Measurements from ENCODE around the gene CNGB1.

Gene CNGB1

DNA sequence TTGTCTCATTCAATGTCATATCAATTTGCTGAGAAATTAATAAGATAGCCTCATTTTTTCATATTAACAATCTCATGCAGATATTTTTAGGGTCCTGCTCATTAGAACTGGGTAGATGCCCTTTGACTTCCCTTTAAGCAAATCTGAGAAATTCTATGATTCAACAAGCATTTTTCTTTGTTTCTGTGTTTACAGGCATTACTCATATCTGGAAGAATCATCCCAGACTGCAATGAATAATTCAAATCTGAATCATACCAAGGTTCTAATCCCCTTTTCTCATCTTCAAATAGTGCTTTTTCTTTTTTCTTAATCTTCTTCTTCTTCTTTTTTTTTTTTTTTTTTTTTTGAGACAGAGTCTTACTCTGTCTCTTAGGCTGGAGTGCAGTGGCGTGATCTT lies 99.5 kb downstream of the CNGB1 start:
- no peak overlapping the region for H3K4me2 ChIP-seq (ENCODE audit: low read depth, low read length, poor library complexity, severe bottlenecking)
- H4K20me1 ChIP-seq (ENCODE audit: insufficient read depth, low read length, poor library complexity, severe bottlenecking) = no peaks in the 10 kb centered on the region
- no peaks in the 10 kb centered on the region for H3K27me3 ChIP-seq (ENCODE audit: insufficient read depth, low read length, poor library complexity, severe bottlenecking)
- H3K4me3 ChIP-seq (ENCODE audit: low read length, poor library complexity, severe bottlenecking) = no peak overlapping the region
- TF ChIP-seq EZH2phosphoT487 (IDR thresholded peaks at IDR 0.05; ENCODE audit: borderline replicate concordance) = no peak
- TF ChIP-seq, protein P1, sequence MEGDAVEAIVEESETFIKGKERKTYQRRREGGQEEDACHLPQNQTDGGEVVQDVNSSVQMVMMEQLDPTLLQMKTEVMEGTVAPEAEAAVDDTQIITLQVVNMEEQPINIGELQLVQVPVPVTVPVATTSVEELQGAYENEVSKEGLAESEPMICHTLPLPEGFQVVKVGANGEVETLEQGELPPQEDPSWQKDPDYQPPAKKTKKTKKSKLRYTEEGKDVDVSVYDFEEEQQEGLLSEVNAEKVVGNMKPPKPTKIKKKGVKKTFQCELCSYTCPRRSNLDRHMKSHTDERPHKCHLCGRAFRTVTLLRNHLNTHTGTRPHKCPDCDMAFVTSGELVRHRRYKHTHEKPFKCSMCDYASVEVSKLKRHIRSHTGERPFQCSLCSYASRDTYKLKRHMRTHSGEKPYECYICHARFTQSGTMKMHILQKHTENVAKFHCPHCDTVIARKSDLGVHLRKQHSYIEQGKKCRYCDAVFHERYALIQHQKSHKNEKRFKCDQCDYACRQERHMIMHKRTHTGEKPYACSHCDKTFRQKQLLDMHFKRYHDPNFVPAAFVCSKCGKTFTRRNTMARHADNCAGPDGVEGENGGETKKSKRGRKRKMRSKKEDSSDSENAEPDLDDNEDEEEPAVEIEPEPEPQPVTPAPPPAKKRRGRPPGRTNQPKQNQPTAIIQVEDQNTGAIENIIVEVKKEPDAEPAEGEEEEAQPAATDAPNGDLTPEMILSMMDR (conservative IDR thresholded peaks at IDR 0.05; ENCODE audit: low read length) = no peak
- no peaks in the 10 kb centered on the region for H3K9me2 ChIP-seq (replicated peaks; ENCODE audit: low read depth, low read length)
- H2AFZ ChIP-seq (ENCODE audit: low read length) = no peak overlapping the region
- no peaks in the 10 kb centered on the region for H3K79me2 ChIP-seq (ENCODE audit: insufficient read depth, low read length)
- no peaks in the 10 kb centered on the region for H3K9me3 ChIP-seq (ENCODE audit: insufficient read depth, low read depth, low read length)
- H3K36me3 ChIP-seq (ENCODE audit: insufficient read depth, low read length) = no peaks in the 10 kb centered on the region
- H3F3A ChIP-seq (ENCODE audit: low read depth) = no peaks in the 10 kb centered on the region
- no peaks in the 10 kb centered on the region for H3K4me1 ChIP-seq (ENCODE audit: insufficient read depth, low read length, poor library complexity, severe bottlenecking)
- H3K9ac ChIP-seq (ENCODE audit: low read depth, low read length, poor library complexity, severe bottlenecking) = no peak overlapping the region

DNA sequence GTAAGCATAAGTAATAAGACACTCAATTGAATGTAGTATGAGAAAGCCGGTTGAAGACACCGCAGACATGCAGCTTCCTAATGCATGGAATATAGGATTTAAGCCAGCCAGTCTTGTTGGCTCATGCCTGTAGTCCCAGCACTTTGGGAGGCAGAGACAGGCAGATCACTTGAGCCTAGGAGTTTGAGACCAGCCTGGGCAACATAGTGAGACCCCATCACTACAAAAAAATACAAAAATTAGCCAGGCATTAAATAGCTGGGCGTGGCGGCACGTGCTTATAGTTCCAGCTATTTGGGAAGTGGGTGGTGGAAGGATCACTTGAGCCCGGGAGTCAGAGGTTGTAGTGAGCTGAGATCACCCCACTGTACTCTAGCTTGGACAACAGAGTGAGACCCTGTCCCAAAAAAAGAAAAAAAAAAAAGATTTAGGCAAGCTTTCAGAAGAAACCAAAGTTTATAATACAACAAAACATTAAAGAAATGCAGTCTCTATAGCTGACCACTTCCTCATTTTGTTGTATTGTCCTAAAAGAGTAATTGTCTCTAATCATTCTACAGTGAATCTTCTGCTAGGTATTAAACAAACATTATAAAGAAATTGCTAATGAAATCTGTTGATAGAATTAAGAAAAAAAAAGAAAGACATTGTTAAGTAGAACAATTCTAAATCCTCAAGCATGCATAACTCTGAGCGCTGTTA lies 100.0 kb downstream of the CNGB1 start:
- Histone ChIP-seq H3K4me1 (ENCODE audit: insufficient read depth, low read length, poor library complexity, severe bottlenecking) (no peaks in the 10 kb centered on the region), H3K79me2 (ENCODE audit: insufficient read depth, low read length) (no peaks in the 10 kb centered on the region), H3K4me2 (ENCODE audit: low read depth, low read length, poor library complexity, severe bottlenecking) (no peak overlapping the region), H2AFZ (ENCODE audit: low read length) (no peak overlapping the region), H4K20me1 (ENCODE audit: insufficient read depth, low read length, poor library complexity, severe bottlenecking) (no peaks in the 10 kb centered on the region), H3K27me3 (ENCODE audit: insufficient read depth, low read length, poor library complexity, severe bottlenecking) (no peaks in the 10 kb centered on the region), H3K36me3 (ENCODE audit: insufficient read depth, low read length) (no peaks in the 10 kb centered on the region), H3K9ac (ENCODE audit: low read depth, low read length, poor library complexity, severe bottlenecking) (no peak overlapping the region), H3K9me3 (ENCODE audit: insufficient read depth, low read depth, low read length) (no peaks in the 10 kb centered on the region), H3K4me3 (ENCODE audit: low read length, poor library complexity, severe bottlenecking) (no peak overlapping the region), H3K9me2 (replicated peaks; ENCODE audit: low read depth, low read length) (no peaks in the 10 kb centered on the region), H3F3A (ENCODE audit: low read depth) (no peaks in the 10 kb centered on the region)
- no peak for TF ChIP-seq EZH2phosphoT487 (IDR thresholded peaks at IDR 0.05; ENCODE audit: borderline replicate concordance)
- TF ChIP-seq, protein P1 (conservative IDR thresholded peaks at IDR 0.05; ENCODE audit: low read length) = no peak

DNA sequence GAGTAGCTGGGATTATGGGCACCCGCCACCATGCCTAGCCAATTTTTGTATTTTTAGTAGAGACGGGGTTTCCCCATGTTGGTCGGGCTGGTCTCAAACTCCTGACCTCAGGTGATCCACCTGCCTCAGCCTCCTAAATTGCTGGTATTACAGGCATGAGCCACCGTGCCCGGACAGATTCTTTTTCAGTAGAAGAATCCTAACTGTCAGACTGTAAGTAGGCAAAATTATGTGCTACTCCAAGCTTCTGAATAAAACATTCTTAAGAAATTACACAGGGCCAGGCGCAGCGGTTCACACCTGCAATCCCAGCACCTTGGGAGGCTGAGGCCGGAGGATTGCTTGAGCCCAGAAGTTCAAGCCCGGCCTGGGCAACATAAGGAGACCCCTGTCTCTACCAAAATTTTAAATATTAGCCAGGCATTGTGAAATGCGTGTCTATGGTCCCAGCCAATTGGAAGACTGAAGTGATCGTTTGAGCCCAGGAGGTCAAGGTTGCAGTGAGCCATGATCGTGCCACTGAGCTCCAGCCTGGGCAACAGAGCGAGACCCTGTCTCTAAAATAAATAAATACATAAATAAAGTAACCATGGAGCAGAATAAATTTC lies 101.9 kb downstream of the CNGB1 start:
- H3K4me2 ChIP-seq (ENCODE audit: low read depth, low read length, poor library complexity, severe bottlenecking) = no peak overlapping the region
- H3K27me3 ChIP-seq (ENCODE audit: insufficient read depth, low read length, poor library complexity, severe bottlenecking) = no peaks in the 10 kb centered on the region
- no peak overlapping the region for H3K9ac ChIP-seq (ENCODE audit: low read depth, low read length, poor library complexity, severe bottlenecking)
- H4K20me1 ChIP-seq (ENCODE audit: insufficient read depth, low read length, poor library complexity, severe bottlenecking) = no peaks in the 10 kb centered on the region
- H3K79me2 ChIP-seq (ENCODE audit: insufficient read depth, low read length) = no peaks in the 10 kb centered on the region
- no peak overlapping the region for H2AFZ ChIP-seq (ENCODE audit: low read length)
- H3K4me1 ChIP-seq (ENCODE audit: insufficient read depth, low read length, poor library complexity, severe bottlenecking) = no peaks in the 10 kb centered on the region
- no peaks in the 10 kb centered on the region for H3F3A ChIP-seq (ENCODE audit: low read depth)
- H3K9me3 ChIP-seq (ENCODE audit: insufficient read depth, low read depth, low read length) = no peaks in the 10 kb centered on the region
- no peaks in the 10 kb centered on the region for H3K9me2 ChIP-seq (replicated peaks; ENCODE audit: low read depth, low read length)
- no peak overlapping the region for H3K4me3 ChIP-seq (ENCODE audit: low read length, poor library complexity, severe bottlenecking)
- no peaks in the 10 kb centered on the region for H3K36me3 ChIP-seq (ENCODE audit: insufficient read depth, low read length)
- TF ChIP-seq, protein P1 (conservative IDR thresholded peaks at IDR 0.05; ENCODE audit: low read length) = no peak
- no peak for TF ChIP-seq EZH2phosphoT487 (IDR thresholded peaks at IDR 0.05; ENCODE audit: borderline replicate concordance)

Measured in Loucy (cell line).